SK-N-SH treated with all-trans-retinoic acid at 6 μM for 48 hours (cell line): ENCODE measurements around the gene MYEOV.
A peak's percentile ranks its signal among the peaks of the same experiment; 100 is the strongest.

Source experiments
- ATAC-seq: fragments of 200-7000 bp; cut with Tn5 transposase; 3 replicates; pipeline ENCODE4 v1.9.1; 2020; ENCODE audit warnings: mild to moderate bottlenecking, moderate library complexity
- ARNTL ChIP-seq: fragments of 450-650 bp; formaldehyde crosslinking; IDR thresholded peaks from 2 replicates; pipeline ENCODE4 v1.5.0; 2020; ENCODE audit warnings: low read depth, mild to moderate bottlenecking, moderate library complexity, borderline replicate concordance
- CSDC2 ChIP-seq: fragments of 250-450 bp; sonication (Bioruptor Pico); IDR thresholded peaks from 2 replicates; pipeline ENCODE4 v1.5.0; 2020; ENCODE audit warnings: mild to moderate bottlenecking, moderate library complexity
- CSRNP3 ChIP-seq: fragments of 250-450 bp; sonication (Bioruptor Pico); IDR thresholded peaks from 2 replicates; pipeline ENCODE4 v1.5.1; 2021; ENCODE audit warnings: mild to moderate bottlenecking, moderate library complexity
- ESRRG ChIP-seq: fragments of 250-450 bp; sonication (Bioruptor Pico); IDR thresholded peaks from 2 replicates; pipeline ENCODE4 v1.6.1; 2021; ENCODE audit warnings: mild to moderate bottlenecking
- GLIS3 ChIP-seq: fragments of 250-450 bp; sonication (Bioruptor Pico); IDR thresholded peaks from 2 replicates; pipeline ENCODE4 v1.5.0; 2020; ENCODE audit warnings: mild to moderate bottlenecking, moderate library complexity
- OSR1 ChIP-seq: fragments of 250-450 bp; sonication (Bioruptor Pico); IDR thresholded peaks from 2 replicates; pipeline ENCODE4 v1.8.0; 2022; ENCODE audit warnings: moderate library complexity, mild to moderate bottlenecking, inconsistent platforms
- PATZ1 ChIP-seq: fragments of 250-450 bp; sonication (Bioruptor Pico); IDR thresholded peaks from 2 replicates; pipeline ENCODE4 v1.8.0; 2020; ENCODE audit warnings: mild to moderate bottlenecking, moderate library complexity, borderline replicate concordance
- POU6F1 ChIP-seq: fragments of 250-450 bp; sonication (Bioruptor Pico); IDR thresholded peaks from 2 replicates; pipeline ENCODE4 v1.8.0; 2021; ENCODE audit warnings: low read depth, mild to moderate bottlenecking, moderate library complexity, borderline replicate concordance
- PPARA ChIP-seq: fragments of 250-450 bp; sonication (Bioruptor Pico); IDR thresholded peaks from 2 replicates; pipeline ENCODE4 v1.5.0; 2020; ENCODE audit warnings: mild to moderate bottlenecking, borderline replicate concordance
- RARB ChIP-seq: fragments of 250-450 bp; sonication (Bioruptor Pico); IDR thresholded peaks from 2 replicates; pipeline ENCODE4 v1.8.0; 2021; ENCODE audit warnings: mild to moderate bottlenecking, moderate library complexity
- SNAI2 ChIP-seq: fragments of 250-450 bp; sonication (Bioruptor Pico); IDR thresholded peaks from 2 replicates; pipeline ENCODE4 v1.5.0; 2020; ENCODE audit warnings: mild to moderate bottlenecking, moderate library complexity
- TCF4 ChIP-seq: fragments of 250-450 bp; sonication (Bioruptor Pico); IDR thresholded peaks from 2 replicates; pipeline ENCODE4 v1.8.0; 2021; ENCODE audit warnings: mild to moderate bottlenecking, moderate library complexity, borderline replicate concordance
- TOX ChIP-seq: fragments of 250-450 bp; sonication (Bioruptor Pico); IDR thresholded peaks from 2 replicates; pipeline ENCODE4 v1.8.0; 2021; ENCODE audit warnings: mild to moderate bottlenecking, moderate library complexity, borderline replicate concordance
- TSHZ2 ChIP-seq: fragments of 250-450 bp; sonication (Bioruptor Pico); IDR thresholded peaks from 2 replicates; pipeline ENCODE4 v1.5.0; 2020; ENCODE audit warnings: mild to moderate bottlenecking, moderate library complexity
- ZC3H10 ChIP-seq: fragments of 250-450 bp; sonication (Bioruptor Pico); IDR thresholded peaks from 2 replicates; pipeline ENCODE4 v1.5.1; 2021; ENCODE audit warnings: mild to moderate bottlenecking, moderate library complexity
- ZFP3 ChIP-seq: fragments of 250-450 bp; sonication (Bioruptor Pico); IDR thresholded peaks from 2 replicates; pipeline ENCODE4 v1.5.0; 2020; ENCODE audit warnings: mild to moderate bottlenecking, moderate library complexity
- ZFP30 ChIP-seq: fragments of 450-650 bp; formaldehyde crosslinking; IDR thresholded peaks from 2 replicates; pipeline ENCODE4 v1.5.0; 2022; ENCODE audit warnings: mild to moderate bottlenecking, moderate library complexity
- ZNF565 ChIP-seq: fragments of 450-650 bp; formaldehyde crosslinking; conservative IDR thresholded peaks from 2 replicates; pipeline ENCODE4 v1.5.0; 2020; ENCODE audit warnings: low read depth, mild to moderate bottlenecking, moderate library complexity
- ZNF70 ChIP-seq: fragments of 450-650 bp; formaldehyde crosslinking; IDR thresholded peaks from 2 replicates; pipeline ENCODE4 v1.5.0; 2020; ENCODE audit warnings: mild to moderate bottlenecking, moderate library complexity
- ZNF8 ChIP-seq: fragments of 450-650 bp; formaldehyde crosslinking; IDR thresholded peaks from 2 replicates; pipeline ENCODE4 v1.5.0; 2020; ENCODE audit warnings: mild to moderate bottlenecking, moderate library complexity

Gene MYEOV

GRCh38 chr11:69335781-69336405, 41.9 kb downstream of the MYEOV start:
- TF ChIP-seq TOX (CRISPR knock-in tag) (no peak), PATZ1 (CRISPR knock-in tag) (no peak), ZFP3 (no peak), ZNF70 (CRISPR knock-in tag) (no peak), TCF4 (CRISPR knock-in tag) (no peak), POU6F1 (no peak), ZNF8 (CRISPR knock-in tag) (no peak), SNAI2 (CRISPR knock-in tag) (no peak), ZNF565 (CRISPR knock-in tag) (no peak), PPARA (CRISPR knock-in tag) (no peak), TSHZ2 (no peak), ZC3H10 (CRISPR knock-in tag) (no peak), ZFP30 (no peak), ESRRG (no peak), CSDC2 (CRISPR knock-in tag) (no peak), RARB (CRISPR knock-in tag) (no peak), CSRNP3 (CRISPR knock-in tag) (no peak), ARNTL (CRISPR knock-in tag) (no peak), OSR1 (CRISPR knock-in tag) (no peak)
- ATAC-seq: no peak

GRCh38 chr11:69337211-69337721, 43.3 kb downstream of the MYEOV start:
- TF ChIP-seq PATZ1 (CRISPR knock-in tag): no peak
- no peak for TF ChIP-seq TOX (CRISPR knock-in tag)
- no peak for TF ChIP-seq CSDC2 (CRISPR knock-in tag)
- TF ChIP-seq ZNF8 (CRISPR knock-in tag): no peak
- TF ChIP-seq GLIS3 (CRISPR knock-in tag): no peak
- TF ChIP-seq ZNF565 (CRISPR knock-in tag): no peak
- TF ChIP-seq POU6F1: no peak
- TF ChIP-seq PPARA (CRISPR knock-in tag): no peak
- no peak for TF ChIP-seq ZFP30
- no peak for TF ChIP-seq ZC3H10 (CRISPR knock-in tag)
- no peak for TF ChIP-seq CSRNP3 (CRISPR knock-in tag)
- TF ChIP-seq SNAI2 (CRISPR knock-in tag): no peak
- TF ChIP-seq ESRRG: no peak
- TF ChIP-seq TSHZ2: no peak

More at GRCh38 chr11:69337211-69337721, 43.3 kb downstream of the MYEOV start:
- ATAC-seq: peak; percentile 36; the same call in 2 of the 3 replicates
